ENCODE results near the gene GFAP.

- TF ChIP-seq SUZ12 (IDR thresholded peaks at IDR 0.05; ENCODE audit: extremely low read depth, insufficient read depth, insufficient read length) (no peak), YY1 (IDR thresholded peaks at IDR 0.05; ENCODE audit: insufficient read depth, insufficient read length) (no peak), ZNF274 (IDR thresholded peaks at IDR 0.05; ENCODE audit: low read depth, low read length) (no peak)
These were observed 13.8 kb upstream of the GFAP start for GRCh38 chr17:44928950-44929720.
